ENCODE measurements around the gene FARP1. TPM values are rescaled to one million over a fixed set of nuclear protein-coding genes. Genes with fewer than 3 reads are reported as not detected.
A peak's percentile ranks its signal among the peaks of the same experiment; 100 is the strongest.

Gene FARP1
- total and polyA plus RNA-seq, 2 of the 13 experiments (the other 11 are each of a cell fraction or from before 2014, with no cell fraction given): 70.6 to 126 TPM

DNA sequence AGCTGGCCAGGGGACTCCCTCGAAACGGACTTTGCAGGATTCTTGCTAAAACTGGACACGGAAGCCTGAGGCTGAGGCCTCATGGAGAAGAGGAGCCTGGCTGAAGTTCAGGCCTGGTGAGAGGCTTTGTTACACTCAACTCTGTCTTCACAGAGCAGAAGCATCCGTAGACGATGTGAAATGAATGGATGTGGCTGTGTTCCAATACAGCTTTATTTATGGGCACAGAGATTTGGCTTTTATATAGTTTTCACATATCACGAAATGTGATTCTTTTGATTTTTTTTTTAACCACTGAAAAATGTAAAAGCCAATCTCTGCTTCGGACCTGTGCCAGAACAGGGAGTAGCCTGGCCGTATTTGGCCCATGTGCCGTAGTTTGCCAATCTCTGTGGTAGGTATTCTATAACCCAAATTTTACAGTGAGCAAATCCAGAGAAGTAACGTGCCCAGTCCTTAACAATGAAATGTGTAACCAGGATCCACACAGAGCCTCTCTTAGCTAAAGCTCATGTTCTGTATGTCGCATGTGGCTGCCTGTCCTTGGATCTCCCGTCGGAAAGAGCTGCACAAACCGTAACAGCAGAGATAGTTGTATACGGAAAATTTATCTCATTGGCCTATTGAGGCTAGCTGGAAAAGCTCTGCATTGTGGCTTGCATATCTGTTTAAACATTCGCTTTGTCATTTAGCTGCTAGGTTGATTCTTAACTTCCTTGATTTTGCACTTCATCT lies 205.7 kb downstream of the FARP1 start:
- CTCF ChIA-PET (ENCODE audit: low intra/inter-chr PET ratio, low total read pairs): no interaction called here
- ATAC-seq: no peak
- no peaks in the 10 kb centered on the region for H3K4me1 ChIP-seq (ENCODE audit: insufficient read depth, low read length)

GRCh38 chr13:98349731-98350305 lies 206.9 kb downstream of the FARP1 start:
- H3K9ac ChIP-seq (ENCODE audit: insufficient read depth, low read depth, low read length): no peak overlapping the region
- H3K27ac ChIP-seq (ENCODE audit: extremely low read length, insufficient read depth, low read length): no peak overlapping the region
- H3K9me3 ChIP-seq (ENCODE audit: low read length): no peaks in the 10 kb centered on the region
- FAIRE-seq: no peak
- in situ Hi-C loops (cut with HindIII; ENCODE audit: extremely low pct_ligation_motif_present, low pct_unique_long_range_greater_than_20kb): no loop called here
- peaks cover 59% of the 10 kb centered on the region for H3K79me2 ChIP-seq (ENCODE audit: insufficient read depth, low read length)
- H3K4me3 ChIP-seq (replicated peaks in 1 of 3; ENCODE audit: insufficient read depth in 1 of 3, low read depth in 2 of 3, low read length in 3 of 3): no peak overlapping the region
- peaks cover 26 to 56% of the 10 kb centered on the region in 2 experiments for H3K36me3 ChIP-seq (replicated peaks in 1 of 2; ENCODE audit: control insufficient read depth in 1 of 2, insufficient read depth in 2 of 2, low read length in 2 of 2)
- no TSS peak for BruUV-seq (replicated peaks)
- no peak overlapping the region for H2AFZ ChIP-seq (ENCODE audit: low read length)
- peak; percentile 21 for DNase-seq (ENCODE audit: low spot score)
- WGBS (ENCODE audit: low lambda C conversion rate): 73% methylated on average over 11 of the region's 11 CpGs
- intact Hi-C loops (cut with micrococcal nuclease; ENCODE audit: unreplicated experiment): loop anchor here (1.0 kb wide), 1 partner anchor 206 kb away; no protein-coding TSS in a partner anchor
- ATAC-seq: peak; percentile 87
- POLR2A ChIA-PET: interaction anchor here (1.5 kb wide), 1 partner anchor 83 kb away, joined by 3 read pairs; no protein-coding TSS in a partner anchor
- H3K4me2 ChIP-seq (ENCODE audit: low read depth, low read length): no peak overlapping the region
- H3K27me3 ChIP-seq (ENCODE audit: control insufficient read depth in 1 of 2, insufficient read depth in 2 of 2, low read length in 2 of 2): no peaks in the 10 kb centered on the region
- H3K4me1 ChIP-seq (ENCODE audit: insufficient read depth, low read length): no peaks in the 10 kb centered on the region
- CTCF ChIA-PET (ENCODE audit: low intra/inter-chr PET ratio, low total read pairs): no interaction called here
- peaks cover 28% of the 10 kb centered on the region for H4K20me1 ChIP-seq (ENCODE audit: insufficient read depth, low read length)
- no peak for TF ChIP-seq MIXL1 (CRISPR knock-in tag; IDR thresholded peaks at IDR 0.05)
- no peak for TF ChIP-seq MLXIP (CRISPR knock-in tag; IDR thresholded peaks at IDR 0.05; ENCODE audit: borderline replicate concordance)
- TF ChIP-seq ZNF510 (CRISPR knock-in tag; IDR thresholded peaks at IDR 0.05; ENCODE audit: low read depth): no peak
- TF ChIP-seq, protein P1, sequence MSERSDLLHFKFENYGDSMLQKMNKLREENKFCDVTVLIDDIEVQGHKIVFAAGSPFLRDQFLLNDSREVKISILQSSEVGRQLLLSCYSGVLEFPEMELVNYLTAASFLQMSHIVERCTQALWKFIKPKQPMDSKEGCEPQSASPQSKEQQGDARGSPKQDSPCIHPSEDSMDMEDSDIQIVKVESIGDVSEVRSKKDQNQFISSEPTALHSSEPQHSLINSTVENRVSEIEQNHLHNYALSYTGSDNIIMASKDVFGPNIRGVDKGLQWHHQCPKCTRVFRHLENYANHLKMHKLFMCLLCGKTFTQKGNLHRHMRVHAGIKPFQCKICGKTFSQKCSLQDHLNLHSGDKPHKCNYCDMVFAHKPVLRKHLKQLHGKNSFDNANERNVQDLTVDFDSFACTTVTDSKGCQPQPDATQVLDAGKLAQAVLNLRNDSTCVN (CRISPR knock-in tag; IDR thresholded peaks at IDR 0.05; ENCODE audit: borderline replicate concordance): no peak
- no peak for TF ChIP-seq MXI1 (IDR thresholded peaks at IDR 0.05; ENCODE audit: borderline replicate concordance, low read depth, low read length)
- TF ChIP-seq, protein P2, sequence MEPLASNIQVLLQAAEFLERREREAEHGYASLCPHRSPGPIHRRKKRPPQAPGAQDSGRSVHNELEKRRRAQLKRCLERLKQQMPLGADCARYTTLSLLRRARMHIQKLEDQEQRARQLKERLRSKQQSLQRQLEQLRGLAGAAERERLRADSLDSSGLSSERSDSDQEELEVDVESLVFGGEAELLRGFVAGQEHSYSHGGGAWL (CRISPR knock-in tag; IDR thresholded peaks at IDR 0.05): no peak
- TF ChIP-seq KDM5B (CRISPR knock-in tag; IDR thresholded peaks at IDR 0.05; ENCODE audit: borderline replicate concordance): no peak
- TF ChIP-seq ZNF136 (CRISPR knock-in tag; IDR thresholded peaks at IDR 0.05; ENCODE audit: low read depth): no peak
- TF ChIP-seq AHR (CRISPR knock-in tag; IDR thresholded peaks at IDR 0.05): no peak
- no peak for TF ChIP-seq RNF2 (conservative IDR thresholded peaks at IDR 0.05; ENCODE audit: low read depth)
- no peak for TF ChIP-seq RBM39 (IDR thresholded peaks at IDR 0.05; ENCODE audit: low read depth, low read length, poor library complexity, severe bottlenecking)

More for the DNA sequence above, 205.7 kb downstream of the FARP1 start:
- Histone ChIP-seq H4K20me1 (ENCODE audit: insufficient read depth, low read length) (peaks cover 39% of the 10 kb centered on the region), H3K27ac (ENCODE audit: extremely low read length, insufficient read depth, low read length) (no peak overlapping the region), H3K9ac (ENCODE audit: insufficient read depth, low read depth, low read length) (no peak overlapping the region), H3K4me2 (ENCODE audit: low read depth, low read length) (no peak overlapping the region), H3K4me3 (replicated peaks in 1 of 3; ENCODE audit: insufficient read depth in 1 of 3, low read depth in 2 of 3, low read length in 3 of 3) (no peak overlapping the region), H3K79me2 (ENCODE audit: insufficient read depth, low read length) (peaks cover 50% of the 10 kb centered on the region), H3K9me3 (ENCODE audit: low read length) (no peaks in the 10 kb centered on the region), H3K27me3 (ENCODE audit: control insufficient read depth in 1 of 2, insufficient read depth in 2 of 2, low read length in 2 of 2) (no peaks in the 10 kb centered on the region), H3K36me3 (replicated peaks in 1 of 2; ENCODE audit: control insufficient read depth in 1 of 2, insufficient read depth in 2 of 2, low read length in 2 of 2) (peaks cover 30 to 68% of the 10 kb centered on the region in 2 experiments), H2AFZ (ENCODE audit: low read length) (no peak overlapping the region)
- in situ Hi-C loops (cut with HindIII; ENCODE audit: extremely low pct_ligation_motif_present, low pct_unique_long_range_greater_than_20kb): no loop called here
- intact Hi-C loops (cut with micrococcal nuclease; ENCODE audit: unreplicated experiment): no loop called here
- TF ChIP-seq GATAD1 (CRISPR knock-in tag; IDR thresholded peaks at IDR 0.05): no peak
- peak; percentile 30 for TF ChIP-seq RBM22 (optimal IDR thresholded peaks at IDR 0.05; ENCODE audit: low read length)
- POLR2A ChIA-PET: no interaction called here
- FAIRE-seq: no peak
- 97% methylated on average over 16 of the region's 16 CpGs for WGBS (ENCODE audit: low lambda C conversion rate)
- DNase-seq (ENCODE audit: low spot score): no peak
- BruUV-seq (replicated peaks): no TSS peak

All from HepG2 (cell line).